Measurements from ENCODE around the gene SUSD4.
A peak's percentile ranks its signal among the peaks of the same experiment; 100 is the strongest.
"Not testable (repeated sequence)": the region's sequence is repeated elsewhere in the genome, so short reads cannot be mapped to it uniquely, and the experiment has no call there.

Gene SUSD4

GRCh38 chr1:223285452-223285851 lies 78.5 kb downstream of the SUSD4 start:
- no peak for DNase-seq

DNA sequence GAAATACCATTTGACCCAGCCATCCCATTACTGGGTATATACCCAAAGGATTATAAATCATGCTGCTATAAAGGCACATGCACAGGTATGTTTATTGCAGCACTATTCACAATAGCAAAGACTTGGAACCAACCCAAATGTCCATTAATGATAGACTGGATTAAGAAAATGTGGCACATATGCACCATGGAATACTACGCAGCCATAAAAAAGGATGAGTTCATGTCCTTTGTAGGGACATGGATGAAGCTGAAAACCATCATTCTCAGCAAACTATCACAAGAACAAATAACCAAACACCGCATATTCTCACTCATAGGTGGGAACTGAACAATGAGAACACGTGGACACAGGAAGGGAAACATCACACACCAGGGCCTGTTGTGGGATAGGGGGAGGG lies 80.3 kb downstream of the SUSD4 start:
- not testable (repeated sequence) for DNase-seq

DNA sequence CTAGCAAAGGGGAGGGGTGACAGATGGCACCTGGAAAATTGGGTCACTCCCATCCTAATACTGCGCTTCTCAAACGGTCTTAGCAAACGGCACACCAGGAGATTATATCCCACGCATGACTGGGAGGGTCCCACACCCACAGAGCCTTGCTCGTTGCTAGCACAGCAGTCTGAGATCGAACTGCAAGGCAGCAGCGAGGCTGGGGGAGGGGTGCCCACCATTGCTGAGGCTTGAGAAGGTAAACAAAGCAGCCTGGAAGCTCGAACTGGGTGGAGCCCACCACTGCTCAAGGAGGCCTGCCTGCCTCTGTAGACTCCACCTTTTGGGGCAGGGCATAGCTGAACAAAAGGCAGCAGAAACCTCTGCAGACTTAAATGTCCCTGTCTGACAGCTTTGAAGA lies 85.7 kb downstream of the SUSD4 start:
- not testable (repeated sequence) for DNase-seq

- no peak for DNase-seq
Observed at GRCh38 chr1:223276029-223276428, 87.9 kb downstream of the SUSD4 start.

- no peak for DNase-seq
Observed at GRCh38 chr1:223273511-223273910, 90.5 kb downstream of the SUSD4 start.

GRCh38 chr1:223271085-223271781 lies 92.7 kb downstream of the SUSD4 start:
- no peak for DNase-seq

DNA sequence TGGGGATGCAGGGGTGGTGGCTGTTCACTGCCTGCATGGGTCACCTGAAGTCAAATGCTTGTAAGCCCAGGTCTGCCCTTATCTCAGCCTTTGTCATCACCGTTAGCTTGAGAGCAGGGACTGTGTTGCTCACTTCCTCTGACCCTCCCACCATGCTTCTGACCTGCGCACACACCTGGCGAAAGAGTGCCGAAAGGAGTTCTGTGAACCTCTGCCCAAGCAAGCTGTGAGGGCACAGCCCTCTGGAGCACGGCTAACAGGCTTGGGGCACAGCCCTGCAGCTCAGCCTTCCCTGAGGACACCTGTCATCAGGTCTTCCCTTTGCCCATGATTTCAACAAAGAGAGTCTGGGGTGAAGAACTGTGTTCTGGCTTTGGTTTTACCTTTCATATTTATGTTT lies 93.8 kb downstream of the SUSD4 start:
- DNase-seq, result no peak

DNA sequence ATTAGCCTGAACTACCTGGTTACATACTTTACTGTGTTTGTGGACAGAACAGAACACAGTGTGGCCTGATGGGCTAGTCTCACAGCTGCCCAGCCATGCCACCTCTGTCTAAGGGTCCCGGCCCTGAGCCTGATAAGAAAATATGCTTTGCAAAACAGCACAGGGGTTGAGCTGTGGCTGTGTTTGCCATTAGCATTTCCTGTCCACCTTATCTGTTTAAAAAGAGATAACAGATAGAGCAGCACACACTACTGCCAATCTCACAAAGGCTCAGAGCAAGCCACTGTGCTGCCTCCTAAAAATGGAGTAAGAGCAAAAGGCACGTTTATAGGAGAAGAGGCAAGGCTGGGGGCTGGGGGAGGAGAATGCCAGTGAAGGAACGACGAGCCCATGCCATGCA lies 95.0 kb downstream of the SUSD4 start:
- no peak for DNase-seq

DNA sequence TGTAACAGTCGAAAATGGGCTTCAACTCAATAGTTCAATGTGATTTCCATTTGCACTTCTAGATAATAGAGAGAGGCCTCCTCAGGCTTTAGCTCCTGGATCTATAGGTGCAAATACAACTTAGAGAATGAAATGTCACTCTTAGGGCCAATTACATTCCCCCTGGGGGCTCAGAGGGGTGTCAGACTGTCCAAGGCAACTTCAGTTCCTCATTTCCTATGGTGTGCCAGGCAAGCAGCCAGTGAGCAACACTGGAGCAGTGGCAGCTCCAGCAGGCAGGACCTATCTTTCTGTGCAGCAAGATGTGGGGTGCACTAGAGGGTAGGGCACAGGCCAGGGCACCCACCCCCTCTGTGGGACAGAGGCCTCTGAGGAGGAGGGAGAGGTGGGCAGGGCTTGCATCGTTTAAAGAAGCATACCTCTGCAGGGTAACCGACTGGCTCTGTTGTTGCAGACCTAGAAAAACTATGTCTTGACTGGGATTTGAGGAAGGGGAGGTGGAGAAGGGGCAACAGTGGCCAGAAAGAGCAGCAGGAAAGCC lies 97.3 kb downstream of the SUSD4 start:
- no peak for DNase-seq

DNA sequence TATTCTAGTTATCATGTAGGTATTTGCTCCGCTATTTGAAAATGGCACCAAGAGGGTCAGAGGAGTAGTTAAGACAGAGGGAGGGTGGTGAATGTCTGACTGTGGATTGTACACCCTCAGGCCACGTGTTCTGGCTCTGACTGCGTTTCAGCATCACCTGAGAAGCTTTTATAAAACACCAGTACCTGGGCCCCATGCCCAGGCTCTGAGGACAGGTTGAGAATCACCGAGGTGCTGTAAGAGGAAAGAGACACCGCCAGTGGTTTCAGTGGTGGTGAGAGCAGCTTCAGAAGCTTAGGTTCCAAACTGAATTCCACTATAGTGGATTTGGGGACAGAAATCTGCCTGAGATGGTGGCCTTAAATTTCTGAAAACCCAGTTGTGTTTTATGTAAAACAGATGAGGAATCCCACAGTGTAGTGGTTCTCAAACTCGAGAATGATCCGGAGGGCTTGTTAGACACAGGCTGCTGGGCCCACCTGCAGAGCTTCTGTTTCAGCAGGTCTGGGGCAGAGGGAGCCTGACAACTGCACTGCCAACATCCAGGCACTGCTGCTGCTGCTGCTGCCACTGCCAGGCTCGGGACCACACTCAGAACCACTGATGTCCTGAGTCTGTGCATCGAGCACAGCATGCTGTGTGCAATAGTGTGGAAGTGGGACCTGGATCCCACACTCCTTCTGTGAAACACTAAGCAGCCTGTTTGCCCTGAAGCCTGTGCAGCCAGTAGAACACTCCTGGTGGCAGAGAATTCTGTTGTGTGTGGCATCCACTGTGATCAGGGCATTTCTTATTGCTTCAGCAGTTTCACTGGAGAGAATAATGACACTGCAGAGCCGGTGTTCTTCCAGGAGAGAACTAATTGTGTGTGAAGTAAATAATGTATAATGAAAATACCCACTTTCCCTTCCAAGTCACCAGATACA lies 98.7 kb downstream of the SUSD4 start:
- DNase-seq, result no peak

DNA sequence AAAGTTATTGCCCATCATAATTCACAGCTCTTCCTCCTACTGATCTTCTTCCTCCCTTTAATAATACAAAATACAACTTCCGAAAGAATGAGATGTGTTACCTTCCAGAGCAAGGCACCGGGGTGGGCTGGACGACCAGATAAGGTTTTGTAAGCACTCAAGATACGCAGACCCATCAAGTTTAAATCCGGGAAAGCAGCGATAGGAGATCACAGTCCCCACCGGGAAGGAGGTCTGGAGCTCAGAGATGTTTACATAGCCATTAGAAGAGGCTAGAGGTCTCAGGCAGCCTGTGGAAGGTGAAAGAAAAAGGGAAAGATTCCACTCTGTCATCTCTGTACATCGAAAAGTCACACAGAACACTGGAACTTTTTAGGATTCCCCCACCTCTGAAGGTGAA lies 99.4 kb downstream of the SUSD4 start:
- DNase-seq, result no peak

DNA sequence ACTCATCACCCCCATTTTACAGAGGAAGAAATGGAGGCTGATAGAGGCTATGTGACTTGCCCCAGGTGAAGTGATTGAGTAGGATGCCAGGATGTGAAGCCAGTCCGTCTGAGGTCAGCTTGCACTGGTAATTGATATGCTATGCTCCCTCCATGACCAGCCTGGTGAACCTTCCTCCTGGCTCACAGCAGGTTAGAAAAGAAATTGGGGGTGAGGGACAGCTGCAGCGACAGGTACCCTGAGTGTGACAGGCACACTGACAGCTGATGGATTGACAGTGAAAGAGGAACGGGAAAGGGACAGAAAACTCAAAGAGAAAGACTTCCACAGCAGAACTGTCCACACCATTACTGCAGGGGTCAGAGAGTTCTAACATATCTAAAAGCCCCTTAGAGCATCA lies 102.1 kb downstream of the SUSD4 start:
- DNase-seq, result no peak

- DNase-seq, result no peak
Observed at GRCh38 chr1:223260712-223261111, 103.3 kb downstream of the SUSD4 start.

GRCh38 chr1:223259462-223259861 lies 104.5 kb downstream of the SUSD4 start:
- DNase-seq, result no peak

DNA sequence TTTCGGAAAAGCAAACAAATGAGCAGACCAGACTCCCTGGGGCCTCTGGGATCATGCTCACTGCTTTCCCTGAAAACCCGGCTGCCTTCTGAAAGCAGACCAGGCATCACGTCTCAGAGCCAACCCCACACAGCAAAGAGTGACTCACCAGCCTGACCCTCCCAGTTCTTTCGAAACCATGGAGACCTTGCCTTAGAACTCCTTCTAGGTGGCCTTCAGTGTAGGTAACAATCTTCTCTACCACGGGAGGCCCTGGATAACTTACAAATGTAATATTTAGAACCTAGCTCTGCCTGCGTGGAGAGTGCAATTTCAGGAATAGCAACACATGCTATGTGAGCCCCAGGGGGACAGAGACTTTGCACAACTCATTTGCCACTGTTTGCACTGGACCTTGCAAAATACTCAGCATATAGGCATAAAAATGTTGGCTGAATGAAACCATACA lies 105.2 kb downstream of the SUSD4 start:
- peak; percentile 65 for DNase-seq

DNA sequence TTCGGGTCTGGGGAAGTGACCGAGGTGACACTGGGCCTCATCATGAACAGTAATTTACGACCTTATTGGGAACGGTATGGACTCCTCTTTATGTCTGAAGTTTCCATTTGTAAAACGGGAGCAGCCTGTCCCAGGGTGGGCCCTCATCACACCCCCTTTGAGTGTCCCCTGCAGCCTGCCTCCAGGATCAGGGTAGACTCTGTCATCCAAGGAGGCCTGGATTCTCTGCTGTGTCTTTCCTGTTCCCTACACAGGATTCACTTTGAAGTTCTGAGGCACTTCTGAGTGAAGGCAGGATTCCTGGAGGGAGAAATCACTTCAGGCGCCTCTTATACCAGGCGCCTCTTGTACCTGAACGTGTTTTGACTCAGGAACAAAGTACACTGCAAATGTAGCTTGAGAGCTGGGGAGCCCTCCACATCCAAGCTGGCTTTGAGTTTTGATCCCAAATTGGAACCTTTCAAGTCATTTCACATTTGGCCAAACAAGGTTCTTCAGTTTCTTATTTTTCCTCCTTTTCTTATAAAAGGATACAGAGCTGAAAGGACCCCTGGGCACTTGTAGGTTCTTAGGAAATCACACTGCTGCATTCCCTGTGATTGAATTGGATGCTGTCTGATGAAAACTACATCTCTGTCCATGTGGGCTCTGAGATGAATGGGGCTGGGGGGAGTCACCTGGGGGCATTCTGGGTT lies 106.0 kb downstream of the SUSD4 start:
- no peak for DNase-seq

GRCh38 chr1:223256034-223256433 lies 107.9 kb downstream of the SUSD4 start:
- no peak for DNase-seq

- DNase-seq, result no peak
Observed at GRCh38 chr1:223253916-223254315, 110.1 kb downstream of the SUSD4 start.

GRCh38 chr1:223251387-223251786 lies 112.6 kb downstream of the SUSD4 start:
- not testable (repeated sequence) for DNase-seq

DNA sequence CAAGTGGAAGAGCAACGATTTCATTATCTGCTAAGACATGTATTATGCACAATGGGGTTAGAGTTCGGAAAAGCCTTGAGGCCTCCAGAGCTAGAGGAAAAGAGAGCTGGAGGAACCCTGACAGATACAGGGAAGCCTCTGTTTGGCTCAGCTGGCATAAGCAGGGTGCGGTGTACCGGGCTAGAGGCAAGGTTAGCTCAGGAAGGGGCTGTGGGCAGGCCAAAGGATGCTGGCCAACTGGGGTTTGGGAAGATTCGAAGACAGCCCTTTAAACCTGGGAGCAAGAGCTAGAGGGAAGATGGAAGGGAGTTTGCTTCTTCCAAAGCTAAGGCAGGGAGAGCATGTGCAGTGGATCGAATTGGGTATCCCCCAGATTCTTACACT lies 113.4 kb downstream of the SUSD4 start:
- DNase-seq, result no peak

- no peak for DNase-seq
Observed at GRCh38 chr1:223249854-223250631, 113.9 kb downstream of the SUSD4 start.

DNA sequence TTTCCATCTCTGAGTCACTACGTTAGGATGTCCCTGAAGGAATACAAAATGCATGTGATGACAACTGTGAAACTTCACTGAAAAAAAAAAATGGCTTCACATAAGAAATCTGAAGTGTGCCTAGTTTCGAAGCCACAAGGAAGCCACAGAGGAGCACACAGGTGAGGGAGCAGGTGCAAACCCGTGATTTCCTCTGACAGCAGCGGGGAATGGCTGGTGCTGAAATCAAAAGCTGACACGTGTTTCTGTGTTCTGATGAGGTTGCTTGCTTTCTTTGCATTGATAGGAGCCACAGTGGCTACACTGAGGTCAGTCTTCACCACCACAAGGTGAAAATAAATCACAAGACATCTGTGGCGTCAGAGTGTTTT lies 115.2 kb downstream of the SUSD4 start:
- no peak for DNase-seq
